H1 (cell line): Measurements from ENCODE around the gene TOP2A. TPM values are rescaled to one million over a fixed set of nuclear protein-coding genes. Genes with fewer than 3 reads are reported as not detected.

Experiments
- CTCF ChIA-PET: fragments of 300-600 bp; sonication (Branson Sonifier 250); formaldehyde crosslinking; loops from one replicate; lab custom pipeline; 2021; ENCODE audit not compliant: partially characterized antibody; lab: Charles Lee
- POLR2A ChIA-PET: fragments of 300-600 bp; sonication (Branson Sonifier 250); formaldehyde crosslinking; loops from one replicate; lab custom pipeline; 2021; ENCODE audit warnings: inconsistent platforms; ENCODE audit not compliant: partially characterized antibody; lab: Charles Lee
- DNase-seq, 2 experiments: peaks; one replicate each; pipeline versions ENCODE4 v3.0.0 to v3.0.0-alpha.2; 2010 to 2022; ENCODE audit warnings: low spot score in 2 of 2, low read depth in 1 of 2, mixed read lengths in 1 of 2
- FAIRE-seq: peaks from 2 replicates; lab custom pipeline; 2011; peaks lifted over from hg19 to GRCh38; lab: Jason Lieb, UNC
- H2AFZ ChIP-seq: 2 replicates; pipeline ENCODE4 v1.8.1; 2012; ENCODE audit warnings: low read length, inconsistent platforms
- H2AK5ac ChIP-seq: 2 replicates; pipeline ENCODE4 v1.6.1; 2013; ENCODE audit warnings: low read depth, low read length
- H2BK120ac ChIP-seq: replicated peaks from 2 replicates; pipeline ENCODE3; 2013; ENCODE audit warnings: low read depth, low read length, inconsistent platforms
- H2BK12ac ChIP-seq: 2 replicates; pipeline ENCODE4 v1.6.1; 2013; ENCODE audit warnings: low read depth, low read length
- H2BK15ac ChIP-seq: 2 replicates; pipeline ENCODE4 v1.6.1; 2013; ENCODE audit warnings: low read length
- H2BK20ac ChIP-seq: 2 replicates; pipeline ENCODE4 v1.6.1; 2013; ENCODE audit warnings: low read length
- H2BK5ac ChIP-seq: 2 replicates; pipeline ENCODE4 v1.6.1; 2013; ENCODE audit warnings: low read depth, low read length
- H3K14ac ChIP-seq: 2 replicates; pipeline ENCODE4 v1.6.1; 2013; ENCODE audit warnings: inconsistent platforms; ENCODE audit not compliant: insufficient read length
- H3K18ac ChIP-seq: 2 replicates; pipeline ENCODE4 v1.6.1; 2013; ENCODE audit warnings: low read length; ENCODE audit errors: extremely low read depth
- H3K23ac ChIP-seq: 2 replicates; pipeline ENCODE4 v1.6.1; 2013; ENCODE audit warnings: inconsistent platforms; ENCODE audit not compliant: insufficient read length
- H3K23me2 ChIP-seq: 2 replicates; pipeline ENCODE4 v1.6.1; 2013; ENCODE audit warnings: low read depth, low read length
- H3K27ac ChIP-seq: 2 replicates; pipeline ENCODE4 v1.6.1; 2011; ENCODE audit warnings: low read depth, low read length, inconsistent platforms
- H3K27me3 ChIP-seq, 4 experiments: replicated peaks in 1 of 4; 1 replicate in 1 of 4; 2 replicates in 3 of 4; pipeline versions ENCODE4 v1.6.1 to v1.8.1; 2011 to 2013; ENCODE audit warnings: low read length in 3 of 4, mild to moderate bottlenecking in 3 of 4, inconsistent platforms in 2 of 4, mixed read lengths in 2 of 4, moderate library complexity in 1 of 4; ENCODE audit not compliant: control insufficient read depth in 3 of 4, insufficient read depth in 3 of 4; ENCODE audit errors: extremely low read depth in 1 of 4
- H3K36me3 ChIP-seq, 4 experiments: 2 replicates each; pipeline versions ENCODE4 v1.6.1 to v1.8.1; 2011 to 2013; ENCODE audit warnings: mild to moderate bottlenecking in 4 of 4, low read length in 3 of 4, moderate library complexity in 2 of 4, control low read depth in 1 of 4, inconsistent platforms in 1 of 4; ENCODE audit not compliant: insufficient read depth in 4 of 4, control insufficient read depth in 2 of 4
- H3K4ac ChIP-seq: replicated peaks from 2 replicates; pipeline ENCODE3; 2013; ENCODE audit warnings: low read length, low read depth, mixed read lengths, inconsistent platforms; ENCODE audit not compliant: insufficient read length
- H3K4me1 ChIP-seq, 4 experiments: replicated peaks in 1 of 4; 1 replicate in 1 of 4; 2 replicates in 3 of 4; pipeline versions ENCODE4 v1.6.1 to v1.8.1; 2011 to 2013; ENCODE audit warnings: low read length in 3 of 4, inconsistent platforms in 2 of 4, mixed read lengths in 1 of 4; ENCODE audit not compliant: insufficient read depth in 4 of 4, control insufficient read depth in 3 of 4
- H3K4me2 ChIP-seq, 2 experiments: 2 replicates each; pipeline versions ENCODE4 v1.6.1 to v1.8.1; 2011 to 2013; ENCODE audit warnings: low read depth in 2 of 2, low read length in 2 of 2, control low read depth in 1 of 2, inconsistent platforms in 1 of 2, mild to moderate bottlenecking in 1 of 2; ENCODE audit not compliant: insufficient read depth in 1 of 2
- H3K4me3 ChIP-seq, 4 experiments: fragments of 200-600, 300-600 bp in 1 of 4; sonication (generic), shearing (Covaris generic), sonication (Bioruptor Twin) in 1 of 4; 2 replicates each; pipeline versions ENCODE4 v1.5.1 to v1.8.1; 2011 to 2016; ENCODE audit warnings: low read length in 4 of 4, low read depth in 3 of 4, control low read depth in 2 of 4, inconsistent platforms in 2 of 4, mild to moderate bottlenecking in 2 of 4, mixed read lengths in 1 of 4, moderate library complexity in 1 of 4; ENCODE audit not compliant: insufficient read depth in 2 of 4; ENCODE audit errors: extremely low read depth in 1 of 4
- H3K56ac ChIP-seq: replicated peaks from 2 replicates; pipeline ENCODE3; 2013; ENCODE audit warnings: low read depth, mild to moderate bottlenecking, mixed read lengths, low read length, inconsistent platforms; ENCODE audit not compliant: insufficient read length
- H3K79me1 ChIP-seq: 2 replicates; pipeline ENCODE4 v1.6.1; 2013; ENCODE audit warnings: low read depth, low read length, control low read depth
- H3K79me2 ChIP-seq, 2 experiments: 2 replicates each; pipeline versions ENCODE4 v1.6.1 to v1.8.1; 2012 to 2013; ENCODE audit warnings: low read length in 2 of 2, mild to moderate bottlenecking in 2 of 2, inconsistent platforms in 1 of 2; ENCODE audit not compliant: insufficient read depth in 2 of 2, control insufficient read depth in 1 of 2
- H3K9ac ChIP-seq, 4 experiments: replicated peaks in 1 of 4; 1 replicate in 1 of 4; 2 replicates in 3 of 4; pipeline versions ENCODE4 v1.6.1 to v1.8.1; 2011 to 2013; ENCODE audit warnings: low read depth in 3 of 4, low read length in 3 of 4, control low read depth in 2 of 4, mild to moderate bottlenecking in 2 of 4, moderate library complexity in 2 of 4, inconsistent platforms in 1 of 4; ENCODE audit errors: extremely low read depth in 1 of 4
- H3K9me3 ChIP-seq, 2 experiments: 2 replicates each; pipeline versions ENCODE4 v1.6.1 to v1.8.1; 2012 to 2013; ENCODE audit warnings: mild to moderate bottlenecking in 2 of 2, moderate library complexity in 2 of 2, control low read depth in 1 of 2, inconsistent platforms in 1 of 2, low read depth in 1 of 2, low read length in 1 of 2, mixed read lengths in 1 of 2; ENCODE audit not compliant: insufficient read depth in 2 of 2
- H4K20me1 ChIP-seq, 2 experiments: replicated peaks in 1 of 2; 2 replicates each; pipeline versions ENCODE3 to v1.8.1; 2011 to 2013; ENCODE audit warnings: inconsistent platforms in 2 of 2, low read length in 2 of 2, mild to moderate bottlenecking in 1 of 2; ENCODE audit not compliant: insufficient read depth in 2 of 2, control insufficient read depth in 1 of 2
- H4K5ac ChIP-seq: 2 replicates; pipeline ENCODE4 v1.6.1; 2013; ENCODE audit warnings: low read length, low read depth, mixed read lengths, inconsistent platforms; ENCODE audit not compliant: insufficient read length
- H4K8ac ChIP-seq: 2 replicates; pipeline ENCODE4 v1.8.0; 2013; ENCODE audit warnings: mild to moderate bottlenecking, moderate library complexity, low read length, inconsistent platforms; ENCODE audit not compliant: insufficient read depth; ENCODE audit errors: extremely low read depth
- H4K91ac ChIP-seq: replicated peaks from 2 replicates; pipeline ENCODE3; 2013; ENCODE audit warnings: low read length, mixed read lengths, inconsistent platforms; ENCODE audit not compliant: insufficient read length
- CREB1 ChIP-seq: IDR thresholded peaks from 2 replicates; pipeline ENCODE4 v1.6.1; 2012; ENCODE audit warnings: inconsistent platforms
- GABPA ChIP-seq: IDR thresholded peaks from 2 replicates; pipeline ENCODE4 v1.6.1; 2011; ENCODE audit warnings: mild to moderate bottlenecking, low read length, moderate library complexity, borderline replicate concordance; ENCODE audit not compliant: insufficient read depth
- SP2 ChIP-seq: IDR thresholded peaks from 2 replicates; pipeline ENCODE4 v1.6.1; 2012; ENCODE audit warnings: mild to moderate bottlenecking, low read length, inconsistent platforms
- SUZ12 ChIP-seq: fragments of 200-600 bp; sonication (generic); IDR thresholded peaks from 2 replicates; pipeline ENCODE4 v1.6.1; 2012; ENCODE audit warnings: mild to moderate bottlenecking, inconsistent platforms, low read length, moderate library complexity, mixed read lengths
- TAF7 ChIP-seq: optimal IDR thresholded peaks from 2 replicates; pipeline ENCODE3; 2011; ENCODE audit warnings: low read depth, mild to moderate bottlenecking, inconsistent platforms, low read length, moderate library complexity, borderline replicate concordance
- ZNF274 ChIP-seq: IDR thresholded peaks from 2 replicates; pipeline ENCODE4 v1.7.0; 2012; ENCODE audit warnings: low read length, borderline replicate concordance; ENCODE audit errors: extremely low read depth
- WGBS, 2 experiments: shearing (Covaris generic) in 1 of 2; methylation state at CpG; one replicate each; pipeline versions ENCODE4 v1.1.6 to v1.1.7; 2013 to 2015; ENCODE audit warnings: low lambda C conversion rate in 2 of 2, mixed read lengths in 2 of 2, inconsistent platforms in 1 of 2, low coverage in 1 of 2, missing lambda C conversion rate in 1 of 2; ENCODE audit not compliant: insufficient replicate concordance in 2 of 2, insufficient coverage in 1 of 2, insufficient read length in 1 of 2; ENCODE audit errors: extremely low coverage in 1 of 2, missing lambda C conversion rate in 1 of 2; 5-methylcytosine and 5-hydroxymethylcytosine counted together
- polyA plus RNA-seq, 7 experiments: library from polyadenylated mRNA; depleted of rRNA in 3 of 7; stranded (reverse) in 5 of 7; unstranded in 2 of 7; fragments of >200 nt in 5 of 7; fragments of 200-250 nt in 2 of 7; gene quantifications; 1 replicate in 5 of 7; 2 replicates in 1 of 7; 4 replicates in 1 of 7; pipeline versions ENCODE4 v1.2.1 to v1.2.3, GENCODE V29; 2011 to 2013; ENCODE audit warnings: missing spikeins in 2 of 7, mixed read lengths in 2 of 7
- total RNA-seq: library from RNA; stranded (reverse); fragmentation: NEBNext Ultra II Directional; extraction: Animal tissue kit (Norgen Biotek cat#: 25700); gene quantifications from 2 replicates; pipeline ENCODE4 v1.2.1, GENCODE V29; 2021
- TF ChIP-seq, protein P1 (sequence below), 3 experiments: IDR thresholded peaks; 1 replicate in 2 of 3; 2 replicates in 1 of 3; pipeline versions ENCODE4 v1.5.1 to v1.6.1; 2011; ENCODE audit warnings: low read length in 3 of 3, mild to moderate bottlenecking in 3 of 3, inconsistent platforms in 2 of 3, low read depth in 1 of 3, moderate library complexity in 1 of 3; ENCODE audit not compliant: insufficient read depth in 1 of 3; ENCODE audit errors: control extremely low read depth in 1 of 3

TOP2A gene
- total and polyA plus RNA-seq, 2 of the 8 experiments (the other 6 are each of a cell fraction or from before 2014, with no cell fraction given): 83.1 to 291 TPM

DNA sequence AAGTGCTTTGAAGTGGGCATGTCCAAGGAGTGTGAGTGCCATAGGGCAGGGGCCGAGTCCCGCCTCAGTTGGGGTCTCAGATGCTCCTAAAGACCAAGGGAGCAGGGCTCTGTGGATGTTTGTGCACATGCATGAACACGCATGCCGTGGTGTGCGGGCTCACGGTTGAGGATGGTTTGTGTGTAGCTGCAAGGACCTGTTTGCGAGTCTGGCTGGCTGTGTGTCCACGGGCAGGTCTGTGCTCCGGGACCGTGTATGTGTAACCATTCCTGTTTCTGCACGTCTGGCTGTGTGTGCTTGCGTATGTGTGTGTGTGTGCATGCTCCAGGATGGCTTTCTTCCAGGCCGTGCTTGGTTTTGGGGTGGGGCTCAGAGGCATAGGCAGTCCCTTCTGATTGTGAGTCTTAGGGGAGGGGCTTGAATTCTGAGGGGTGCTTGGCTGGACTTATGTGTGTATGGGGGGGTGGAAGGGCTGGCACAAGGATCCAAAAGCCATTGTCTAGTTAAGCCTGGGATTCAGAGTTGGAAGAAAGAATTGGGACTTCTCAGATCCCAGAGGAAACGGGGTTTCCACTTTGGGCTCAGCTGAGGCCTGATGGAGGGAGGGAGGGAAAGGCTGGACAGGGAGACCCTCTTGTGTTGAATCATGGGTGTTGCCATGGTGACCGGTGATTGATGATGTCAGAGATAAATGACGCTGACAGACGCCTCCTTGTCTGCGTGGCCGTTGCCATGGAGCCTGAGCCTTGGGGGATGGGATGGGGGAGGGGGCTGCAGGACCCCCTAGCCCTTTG, 67.6 kb downstream of the TOP2A start:
- Histone ChIP-seq H4K5ac (no peak overlapping the region), H2BK120ac (no peak overlapping the region), H4K8ac (no peak overlapping the region), H3K4me2 (peak overlapping the region; percentile 18 to 39; a peak in 2 of 4 replicates), H3K23me2 (peaks cover 10% of the 10 kb centered on the region; the same call in 1 of the 2 replicates), H3K4me1 (peaks cover 10 to 50% (median 41%) of the 10 kb centered on the region in 4 experiments), H3K23ac (no peak overlapping the region), H2BK20ac (no peak overlapping the region; the same call in 1 of the 2 replicates), H3K56ac (no peak overlapping the region), H3K36me3 (no peaks in the 10 kb centered on the region; a peak in 1 of 8 replicates), H3K14ac (no peak overlapping the region), H4K91ac (no peak overlapping the region), H4K20me1 (peaks cover 23 to 39% of the 10 kb centered on the region in 2 experiments), H2BK12ac (no peak overlapping the region; the same call in 1 of the 2 replicates), H2BK5ac (no peak overlapping the region), H2BK15ac (no peak overlapping the region), H3K4me3 (no peak overlapping the region), H3K18ac (no peak overlapping the region), H3K9ac (no peak overlapping the region), H3K4ac (no peak overlapping the region), H3K79me1 (peaks cover 5% of the 10 kb centered on the region; the same call in 1 of the 2 replicates), H3K27me3 (peaks cover 2 to 44% (median 33%) of the 10 kb centered on the region in 4 experiments), H3K79me2 (no peaks in the 10 kb centered on the region; a peak in 1 of 4 replicates), H3K27ac (no peak overlapping the region), H2AK5ac (peak overlapping the region; percentile 33; the same call in 1 of the 2 replicates), H3K9me3 (no peaks in the 10 kb centered on the region), H2AFZ (no peak overlapping the region)
- no peak for FAIRE-seq
- WGBS, 2 experiments: 80% methylated on average over 19 of the region's 19 CpGs; no CpG with 5 or more reads in 1 of the 2 experiments
- CTCF ChIA-PET: interaction anchor here (1.0 to 30.8 kb wide), 2 partner anchors 12 to 32 kb away, joined by 3 to 1198 read pairs; partner anchors contain the start of gene RARA
- DNase-seq: no peak
- TF ChIP-seq, protein P1, sequence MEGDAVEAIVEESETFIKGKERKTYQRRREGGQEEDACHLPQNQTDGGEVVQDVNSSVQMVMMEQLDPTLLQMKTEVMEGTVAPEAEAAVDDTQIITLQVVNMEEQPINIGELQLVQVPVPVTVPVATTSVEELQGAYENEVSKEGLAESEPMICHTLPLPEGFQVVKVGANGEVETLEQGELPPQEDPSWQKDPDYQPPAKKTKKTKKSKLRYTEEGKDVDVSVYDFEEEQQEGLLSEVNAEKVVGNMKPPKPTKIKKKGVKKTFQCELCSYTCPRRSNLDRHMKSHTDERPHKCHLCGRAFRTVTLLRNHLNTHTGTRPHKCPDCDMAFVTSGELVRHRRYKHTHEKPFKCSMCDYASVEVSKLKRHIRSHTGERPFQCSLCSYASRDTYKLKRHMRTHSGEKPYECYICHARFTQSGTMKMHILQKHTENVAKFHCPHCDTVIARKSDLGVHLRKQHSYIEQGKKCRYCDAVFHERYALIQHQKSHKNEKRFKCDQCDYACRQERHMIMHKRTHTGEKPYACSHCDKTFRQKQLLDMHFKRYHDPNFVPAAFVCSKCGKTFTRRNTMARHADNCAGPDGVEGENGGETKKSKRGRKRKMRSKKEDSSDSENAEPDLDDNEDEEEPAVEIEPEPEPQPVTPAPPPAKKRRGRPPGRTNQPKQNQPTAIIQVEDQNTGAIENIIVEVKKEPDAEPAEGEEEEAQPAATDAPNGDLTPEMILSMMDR (IDR thresholded peaks at IDR 0.05; ENCODE audit: control extremely low read depth in 1 of 3, insufficient read depth in 1 of 3, low read depth in 1 of 3, low read length in 3 of 3): no peak
- no peak for TF ChIP-seq TAF7
- TF ChIP-seq ZNF274: no peak
- TF ChIP-seq SUZ12: no peak
- no peak for TF ChIP-seq GABPA
- peak; percentile 65; the same call in 1 of the 2 replicates for TF ChIP-seq CREB1
- TF ChIP-seq SP2: no peak
- POLR2A ChIA-PET: interaction anchor here (27.8 kb wide), 1 partner anchor 47 kb away, joined by 570 read pairs; the partner anchor contains the start of genes CDC6 and RARA
